GM12878 (cell line): ENCODE results near the gene TSHZ2. TPM values are rescaled to one million over a fixed set of nuclear protein-coding genes. Genes with fewer than 3 reads are reported as not detected.

Source experiments
- ATAC-seq: fragments of 200-7000 bp; cut with Tn5 transposase; 3 replicates; pipeline ENCODE4 v1.9.1; 2020; ENCODE audit warnings: mild to moderate bottlenecking, moderate library complexity
- BruUV-seq: library from RNA; stranded (reverse); fragments of 400-500 nt; replicated peaks from 2 replicates; lab custom pipeline; 2021; lab: Mats Ljungman, UMichigan
- CTCF ChIA-PET: fragments of 300-600 bp; sonication (Branson Sonifier 250); formaldehyde crosslinking; extraction: SDS; loops from one replicate; lab custom pipeline; 2021; ENCODE audit warnings: inconsistent platforms; lab: Yijun Ruan, JAX
- POLR2A ChIA-PET: fragments of 350-600 bp; formaldehyde crosslinking; extraction: SDS; loops from one replicate; lab custom pipeline; 2021; ENCODE audit warnings: inconsistent platforms; lab: Charles Lee
- RAD21 ChIA-PET: fragments of 300-600 bp; sonication (Branson Sonifier 250); formaldehyde crosslinking; loops from one replicate; lab custom pipeline; 2023; ENCODE audit warnings: antibody characterized with exemption; ENCODE audit not compliant: unreplicated experiment; lab: Charles Lee
- SMC1A ChIA-PET: fragments of 300-600 bp; sonication (Branson Sonifier 250); formaldehyde crosslinking; loops from one replicate; lab custom pipeline; 2023; ENCODE audit not compliant: unreplicated experiment, uncharacterized antibody; lab: Charles Lee
- DNase-seq: peaks from one replicate; pipeline ENCODE4 v3.0.0-alpha.2; 2011; ENCODE audit warnings: low read depth, low spot score
- FAIRE-seq: peaks from 3 replicates; lab custom pipeline; 2011; peaks lifted over from hg19 to GRCh38; lab: Jason Lieb, UNC
- H2AFZ ChIP-seq: 2 replicates; pipeline ENCODE4 v1.6.0; 2011; ENCODE audit warnings: low read depth, low read length, control low read depth; ENCODE audit not compliant: control insufficient read depth
- H3K27ac ChIP-seq: 2 replicates; pipeline ENCODE4 v1.5.1; 2011; ENCODE audit warnings: control low read depth; ENCODE audit not compliant: control insufficient read depth, insufficient read depth
- H3K27me3 ChIP-seq, 2 experiments: replicated peaks in 1 of 2; 2 replicates each; pipeline versions ENCODE4 v1.6.0 to v1.6.1; 2011; ENCODE audit warnings: low read length in 1 of 2; ENCODE audit not compliant: control insufficient read depth in 2 of 2, insufficient read depth in 2 of 2
- H3K36me3 ChIP-seq, 2 experiments: 2 replicates each; pipeline ENCODE4 v1.5.1; 2011; ENCODE audit warnings: low read length in 1 of 2; ENCODE audit not compliant: control insufficient read depth in 2 of 2, insufficient read depth in 2 of 2
- H3K4me1 ChIP-seq: 2 replicates; pipeline ENCODE4 v1.6.1; 2011; ENCODE audit warnings: mild to moderate bottlenecking, low read length, moderate library complexity, mixed read lengths; ENCODE audit not compliant: control insufficient read depth, insufficient read depth
- H3K4me2 ChIP-seq: 2 replicates; pipeline ENCODE4 v1.6.0; 2011; ENCODE audit warnings: control low read depth; ENCODE audit not compliant: control insufficient read depth, insufficient read depth
- H3K4me3 ChIP-seq: fragments of 200-600 bp; sonication (generic); 2 replicates; pipeline ENCODE4 v1.5.1; 2016
- H3K79me2 ChIP-seq: 2 replicates; pipeline ENCODE4 v1.6.0; 2011; ENCODE audit warnings: low read length; ENCODE audit not compliant: control insufficient read depth, insufficient read depth
- H3K9ac ChIP-seq: 2 replicates; pipeline ENCODE4 v1.8.0; 2011; ENCODE audit warnings: low read length, control low read depth, mixed read lengths; ENCODE audit not compliant: control insufficient read depth, insufficient read depth
- H3K9me3 ChIP-seq: replicated peaks from 3 replicates; pipeline ENCODE4 v1.5.1; 2011; ENCODE audit warnings: mild to moderate bottlenecking, low read length; ENCODE audit not compliant: control insufficient read depth, insufficient read depth
- H4K20me1 ChIP-seq: 2 replicates; pipeline ENCODE4 v1.6.0; 2011; ENCODE audit not compliant: control insufficient read depth, insufficient read depth
- BHLHE40 ChIP-seq, 2 experiments: fragments of 450-650 bp in 1 of 2; IDR thresholded peaks; 2 replicates each; pipeline ENCODE4 v1.6.1; 2011 to 2017; ENCODE audit warnings: low read depth in 2 of 2, borderline replicate concordance in 1 of 2, improper control_type of control experiment in 1 of 2, low read length in 1 of 2, mild to moderate bottlenecking in 1 of 2
- BRCA1 ChIP-seq: IDR thresholded peaks from 2 replicates; pipeline ENCODE4 v1.6.1; 2011; ENCODE audit warnings: low read depth, low read length, improper control_type of control experiment
- E2F4 ChIP-seq: IDR thresholded peaks from 2 replicates; pipeline ENCODE4 v1.6.1; 2012; ENCODE audit warnings: low read depth, low read length, improper control_type of control experiment
- FOXK2 ChIP-seq: fragments of 450-650 bp; IDR thresholded peaks from 2 replicates; pipeline ENCODE4 v1.6.1; 2017; ENCODE audit warnings: mild to moderate bottlenecking, moderate library complexity
- NFIC ChIP-seq: IDR thresholded peaks from 2 replicates; pipeline ENCODE4 v1.6.1; 2012; ENCODE audit warnings: low read depth, mild to moderate bottlenecking, inconsistent platforms, low read length, moderate library complexity
- NR2C2 ChIP-seq: IDR thresholded peaks from 2 replicates; pipeline ENCODE4 v1.6.1; 2011; ENCODE audit warnings: borderline replicate concordance, low read depth; ENCODE audit not compliant: control insufficient read depth, insufficient read length
- POLR2A ChIP-seq: IDR thresholded peaks from 2 replicates; pipeline ENCODE4 v1.6.1; 2011; ENCODE audit warnings: low read depth, mild to moderate bottlenecking, low read length
- POLR2AphosphoS2 ChIP-seq: IDR thresholded peaks from 2 replicates; pipeline ENCODE4 v1.6.1; 2011; ENCODE audit warnings: low read depth, mild to moderate bottlenecking, low read length, improper control_type of control experiment, moderate library complexity
- SIX5 ChIP-seq: IDR thresholded peaks from 2 replicates; pipeline ENCODE4 v1.6.1; 2011; ENCODE audit warnings: mild to moderate bottlenecking, low read depth, low read length, moderate library complexity; ENCODE audit not compliant: severe bottlenecking
- SMAD1 ChIP-seq: fragments of 450-650 bp; IDR thresholded peaks from 2 replicates; pipeline ENCODE4 v1.6.1; 2018; ENCODE audit warnings: mild to moderate bottlenecking, low read depth; ENCODE audit not compliant: partially characterized antibody
- SREBF1 ChIP-seq: IDR thresholded peaks from 2 replicates; pipeline ENCODE4 v1.6.1; 2012; ENCODE audit warnings: mild to moderate bottlenecking, low read length
- SUZ12 ChIP-seq: fragments of 200-600 bp; sonication (generic); IDR thresholded peaks from one replicate; pipeline ENCODE4 v1.6.1; 2018; ENCODE audit warnings: antibody characterized with exemption, mild to moderate bottlenecking; ENCODE audit not compliant: unreplicated experiment
- WGBS: methylation state at CpG from one replicate; pipeline ENCODE4 v1.1.6; 2016; ENCODE audit warnings: low lambda C conversion rate; ENCODE audit not compliant: insufficient replicate concordance, insufficient coverage; ENCODE audit errors: missing lambda C conversion rate; 5-methylcytosine and 5-hydroxymethylcytosine counted together
- in situ Hi-C: fragments of 300-500 bp; cut with MboI; formaldehyde crosslinking; loops from 9 replicates; pipeline ENCODE4 v1.14.3; 2018; ENCODE audit warnings: mixed read lengths
- intact Hi-C: fragments of 100-400 bp; cut with micrococcal nuclease; formaldehyde crosslinking; loops from one replicate; pipeline ENCODE4 v1.14.2; 2022; ENCODE audit not compliant: unreplicated experiment
- polyA plus RNA-seq, 11 experiments: library from polyadenylated mRNA; depleted of rRNA in 4 of 11; unstranded in 6 of 11; stranded (reverse) in 5 of 11; fragments of >200 nt; fragmentation: Nextera tagmentation in 4 of 11; fragmentation: Illumina TruSeq in 1 of 11; extraction: Ambion mirVana in 4 of 11; extraction: Trizol in 1 of 11; gene quantifications; 1 replicate in 1 of 11; 2 replicates in 10 of 11; pipeline versions ENCODE4 v1.2.1 to v1.2.3, GENCODE V29; 2011 to 2016; ENCODE audit warnings: inconsistent platforms in 2 of 11, missing spikeins in 2 of 11, low read depth in 1 of 11
- total RNA-seq, 4 experiments: library from RNA; depleted of rRNA in 3 of 4; stranded (reverse); fragments of >200 nt in 3 of 4; fragmentation: Illumina TruSeq in 1 of 4; extraction: Trizol in 1 of 4; gene quantifications; 2 replicates each; pipeline versions ENCODE4 v1.2.1 to v1.2.3, GENCODE V29; 2013 to 2021
- TF ChIP-seq, protein P1 (sequence below): fragments of 450-650 bp; formaldehyde crosslinking; IDR thresholded peaks from 2 replicates; pipeline ENCODE4 v1.5.0; 2022; ENCODE audit warnings: mild to moderate bottlenecking, missing genetic modification characterization

The TSHZ2 gene
- total and polyA plus RNA-seq, 10 of the 15 experiments (the other 5 are each of a cell fraction or from before 2014, with no cell fraction given) = 0.01 to 0.86 (median 0.13) TPM; not detected in 2

DNA sequence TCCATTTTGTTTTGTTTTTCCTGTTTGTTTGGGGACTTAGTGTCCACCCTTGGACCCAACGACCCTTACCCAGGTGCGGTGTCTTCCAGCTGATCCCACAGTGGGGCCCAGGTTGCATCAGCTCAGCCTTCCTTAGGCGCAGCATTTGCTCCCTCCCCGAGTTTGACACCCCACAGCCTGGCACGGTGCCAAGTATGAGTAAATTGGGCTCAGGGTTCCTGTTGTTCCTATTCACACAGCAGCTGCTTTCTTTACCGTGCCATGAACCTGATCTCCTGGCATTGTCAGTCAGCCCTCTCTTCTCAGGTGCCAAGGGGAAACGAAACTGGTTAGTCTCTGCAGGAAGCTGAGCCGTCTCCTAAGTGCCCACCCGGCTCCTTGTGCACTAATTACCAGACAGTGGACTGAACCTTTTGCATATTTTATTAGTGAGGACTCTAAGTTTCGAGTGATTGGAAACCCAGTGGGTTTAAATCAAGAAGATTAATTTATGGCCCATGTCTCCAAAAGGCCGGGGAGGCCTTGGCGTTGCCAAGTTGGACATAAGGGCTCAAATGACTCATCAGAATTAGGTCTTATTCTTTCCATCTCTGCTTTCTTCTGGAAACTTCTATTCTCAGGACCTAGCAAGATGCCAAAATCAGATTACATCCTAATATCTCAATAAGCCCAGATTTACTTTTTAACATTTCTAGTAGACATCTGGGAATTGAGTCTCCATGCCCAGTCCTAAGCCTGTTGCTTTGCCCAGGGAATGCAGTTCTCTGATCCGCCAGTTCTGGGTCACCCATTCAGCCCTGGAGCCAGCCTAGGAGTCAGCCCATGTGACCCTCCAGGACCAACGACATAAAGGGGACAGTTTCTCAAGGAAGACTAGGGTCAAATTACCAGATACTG lies 68.8 kb downstream of the TSHZ2 start:
- DNase-seq (no peak), FAIRE-seq (no peak), ATAC-seq (no peak)
- intact Hi-C loops = no loop called here
- in situ Hi-C loops = no loop called here
- Histone ChIP-seq H2AFZ (no peak overlapping the region), H3K27ac (no peak overlapping the region), H3K9me3 (no peaks in the 10 kb centered on the region), H3K79me2 (no peaks in the 10 kb centered on the region), H3K36me3 (no peaks in the 10 kb centered on the region), H4K20me1 (no peaks in the 10 kb centered on the region), H3K4me3 (no peak overlapping the region), H3K9ac (no peak overlapping the region), H3K4me1 (no peaks in the 10 kb centered on the region), H3K4me2 (no peak overlapping the region), H3K27me3 (no peaks in the 10 kb centered on the region)
- ChIA-PET SMC1A (no interaction called here), POLR2A (no interaction called here), RAD21 (no interaction called here), CTCF (no interaction called here)
- TF ChIP-seq BHLHE40 (IDR thresholded peaks at IDR 0.05; ENCODE audit: borderline replicate concordance in 1 of 2, low read depth in 2 of 2, low read length in 1 of 2) (no peak), SMAD1 (no peak), BRCA1 (no peak), SREBF1 (no peak), SUZ12 (no peak), POLR2A (no peak), E2F4 (no peak), NR2C2 (no peak), POLR2AphosphoS2 (no peak), SIX5 (no peak), FOXK2 (no peak), NFIC (no peak)
- TF ChIP-seq, protein P1, sequence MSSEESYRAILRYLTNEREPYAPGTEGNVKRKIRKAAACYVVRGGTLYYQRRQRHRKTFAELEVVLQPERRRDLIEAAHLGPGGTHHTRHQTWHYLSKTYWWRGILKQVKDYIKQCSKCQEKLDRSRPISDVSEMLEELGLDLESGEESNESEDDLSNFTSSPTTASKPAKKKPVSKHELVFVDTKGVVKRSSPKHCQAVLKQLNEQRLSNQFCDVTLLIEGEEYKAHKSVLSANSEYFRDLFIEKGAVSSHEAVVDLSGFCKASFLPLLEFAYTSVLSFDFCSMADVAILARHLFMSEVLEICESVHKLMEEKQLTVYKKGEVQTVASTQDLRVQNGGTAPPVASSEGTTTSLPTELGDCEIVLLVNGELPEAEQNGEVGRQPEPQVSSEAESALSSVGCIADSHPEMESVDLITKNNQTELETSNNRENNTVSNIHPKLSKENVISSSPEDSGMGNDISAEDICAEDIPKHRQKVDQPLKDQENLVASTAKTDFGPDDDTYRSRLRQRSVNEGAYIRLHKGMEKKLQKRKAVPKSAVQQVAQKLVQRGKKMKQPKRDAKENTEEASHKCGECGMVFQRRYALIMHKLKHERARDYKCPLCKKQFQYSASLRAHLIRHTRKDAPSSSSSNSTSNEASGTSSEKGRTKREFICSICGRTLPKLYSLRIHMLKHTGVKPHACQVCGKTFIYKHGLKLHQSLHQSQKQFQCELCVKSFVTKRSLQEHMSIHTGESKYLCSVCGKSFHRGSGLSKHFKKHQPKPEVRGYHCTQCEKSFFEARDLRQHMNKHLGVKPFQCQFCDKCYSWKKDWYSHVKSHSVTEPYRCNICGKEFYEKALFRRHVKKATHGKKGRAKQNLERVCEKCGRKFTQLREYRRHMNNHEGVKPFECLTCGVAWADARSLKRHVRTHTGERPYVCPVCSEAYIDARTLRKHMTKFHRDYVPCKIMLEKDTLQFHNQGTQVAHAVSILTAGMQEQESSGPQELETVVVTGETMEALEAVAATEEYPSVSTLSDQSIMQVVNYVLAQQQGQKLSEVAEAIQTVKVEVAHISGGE (CRISPR knock-in tag) = no peak
- WGBS = 39% methylated on average over 14 of the region's 14 CpGs
- BruUV-seq = no TSS peak
